Activated CD4-positive, alpha-beta T cell treated with anti-CD3 and anti-CD28 coated beads, Interleukin-2, amount 10 ng/mL, durations not matched to agents 7 days and 5 days (primary cell): ENCODE results near the gene C3orf62. TPM values are rescaled to one million over a fixed set of nuclear protein-coding genes. Genes with fewer than 3 reads are reported as not detected.
"Not testable (repeated sequence)": the region's sequence is repeated elsewhere in the genome, so short reads cannot be mapped to it uniquely, and the experiment has no call there.

Experiments
- CTCF ChIA-PET: fragments of 350-600 bp; sonication (Branson Sonifier 250); formaldehyde crosslinking; loops from one replicate; lab custom pipeline; 2021; ENCODE audit warnings: antibody characterized with exemption; lab: Charles Lee
- POLR2A ChIA-PET: fragments of 350-600 bp; sonication (Branson Sonifier 250); formaldehyde crosslinking; loops from one replicate; lab custom pipeline; 2021; ENCODE audit warnings: antibody characterized with exemption; lab: Charles Lee
- DNase-seq: peaks from one replicate; pipeline ENCODE4 v3.0.0-alpha.2; 2020
- H3K27ac Mint-ChIP-seq: one replicate; pipeline ENCODE4 v1.8.0; 2021; ENCODE audit warnings: mild to moderate bottlenecking, moderate library complexity, mixed read lengths
- H3K27me3 Mint-ChIP-seq: one replicate; pipeline ENCODE4 v1.8.0; 2021; ENCODE audit warnings: mixed read lengths
- H3K36me3 Mint-ChIP-seq: one replicate; pipeline ENCODE4 v1.8.0; 2021; ENCODE audit warnings: low read depth, mixed read lengths
- H3K4me1 Mint-ChIP-seq: one replicate; pipeline ENCODE4 v1.8.0; 2021; ENCODE audit warnings: mixed read lengths
- H3K4me3 Mint-ChIP-seq: one replicate; pipeline ENCODE4 v1.8.0; 2021; ENCODE audit warnings: mild to moderate bottlenecking, moderate library complexity, mixed read lengths
- H3K9me3 Mint-ChIP-seq: one replicate; pipeline ENCODE4 v1.8.0; 2021; ENCODE audit warnings: mixed read lengths
- microRNA-seq: library from miRNA; unstranded; fragments of <30 nt; microRNA quantifications from one replicate; pipeline ENCODE4 v1.2.0, GENCODE V29; 2021; ENCODE audit warnings: borderline microRNAs expressed, borderline replicate concordance
- total RNA-seq, 2 experiments: library from RNA; stranded (reverse); gene quantifications; one replicate each; pipeline ENCODE4 v1.2.3, GENCODE V29; 2021

Gene C3orf62
- total RNA-seq, 2 experiments from 2014 or later = 12.2 to 13.5 TPM

DNA sequence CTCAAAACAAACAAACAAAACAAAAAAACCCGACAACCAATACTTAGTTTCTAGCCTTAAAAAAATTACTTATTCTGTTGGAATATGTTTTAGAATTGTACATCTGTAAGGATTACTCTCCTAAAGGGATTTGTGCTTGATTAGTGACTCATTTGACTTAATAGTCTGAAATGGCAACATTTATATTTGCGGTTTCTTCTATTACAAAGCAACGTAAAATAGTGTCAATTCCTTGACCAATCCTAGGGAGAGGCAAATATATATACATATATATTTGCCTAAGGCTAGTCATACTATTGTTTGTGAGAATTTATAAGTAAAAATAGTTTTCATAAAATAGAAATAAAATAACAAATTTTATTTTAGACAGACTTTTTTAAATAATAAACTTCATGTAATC lies 39.7 kb downstream of the C3orf62 start:
- CTCF ChIA-PET = no interaction called here
- peaks cover 27% of the 10 kb centered on the region for H3K9me3 Mint-ChIP-seq
- H3K27me3 Mint-ChIP-seq = no peaks in the 10 kb centered on the region
- DNase-seq = no peak
- no peak overlapping the region for H3K4me3 Mint-ChIP-seq
- H3K36me3 Mint-ChIP-seq = peaks cover 1% of the 10 kb centered on the region
- peaks cover 6% of the 10 kb centered on the region for H3K4me1 Mint-ChIP-seq
- POLR2A ChIA-PET = no interaction called here
- no peak overlapping the region for H3K27ac Mint-ChIP-seq

DNA sequence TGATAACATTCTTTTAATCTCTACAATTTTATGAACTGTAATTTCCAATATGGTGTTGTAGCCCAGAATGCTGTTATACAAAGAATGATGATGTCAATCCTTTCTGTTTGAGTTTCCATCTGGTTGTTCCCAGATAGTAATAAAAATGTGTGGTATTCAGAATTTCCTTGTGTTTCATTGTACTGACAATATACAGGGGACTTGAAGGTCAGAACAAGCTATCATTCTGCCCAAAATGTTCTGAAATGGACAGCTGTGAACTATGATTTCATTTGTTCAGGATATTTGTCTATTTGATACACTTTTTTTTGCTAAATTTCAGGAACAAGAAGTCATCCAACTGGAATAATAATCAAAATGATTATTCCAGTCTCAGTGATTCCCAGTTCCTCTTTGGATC lies 40.8 kb downstream of the C3orf62 start:
- Mint-ChIP-seq H3K9me3 (peaks cover 32% of the 10 kb centered on the region), H3K36me3 (peaks cover 1% of the 10 kb centered on the region), H3K27ac (no peak overlapping the region), H3K27me3 (no peaks in the 10 kb centered on the region), H3K4me1 (peaks cover 6% of the 10 kb centered on the region), H3K4me3 (no peak overlapping the region)
- DNase-seq = no peak
- POLR2A ChIA-PET = interaction anchor here (0.6 kb wide), 1 partner anchor 174 kb away, joined by 3 read pairs; no protein-coding TSS in a partner anchor
- CTCF ChIA-PET = no interaction called here

DNA sequence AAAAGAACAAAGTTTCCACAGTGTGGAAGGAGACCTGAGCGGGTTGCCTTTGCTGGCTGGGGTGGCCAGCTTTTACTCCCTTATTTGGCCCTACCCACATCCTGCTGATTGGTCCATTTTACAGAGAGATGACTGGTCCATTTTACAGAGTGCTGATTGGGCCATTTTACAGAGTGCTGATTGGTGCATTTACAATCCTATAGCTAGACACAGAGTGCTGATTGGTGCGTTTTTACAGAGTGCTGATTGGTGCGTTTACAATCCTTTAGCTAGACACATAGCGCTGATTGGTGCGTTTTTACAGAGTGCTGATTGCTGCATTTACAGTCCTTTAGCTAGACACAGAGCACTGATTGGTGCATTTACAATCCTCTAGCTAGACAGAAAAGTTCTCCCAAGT lies 48.2 kb downstream of the C3orf62 start:
- CTCF ChIA-PET, H3K4me3 Mint-ChIP-seq, DNase-seq, POLR2A ChIA-PET, H3K36me3 Mint-ChIP-seq, H3K27ac Mint-ChIP-seq, H3K4me1 Mint-ChIP-seq, H3K27me3 Mint-ChIP-seq: not testable (repeated sequence)
- peaks cover 47% of the 10 kb centered on the region for H3K9me3 Mint-ChIP-seq

DNA sequence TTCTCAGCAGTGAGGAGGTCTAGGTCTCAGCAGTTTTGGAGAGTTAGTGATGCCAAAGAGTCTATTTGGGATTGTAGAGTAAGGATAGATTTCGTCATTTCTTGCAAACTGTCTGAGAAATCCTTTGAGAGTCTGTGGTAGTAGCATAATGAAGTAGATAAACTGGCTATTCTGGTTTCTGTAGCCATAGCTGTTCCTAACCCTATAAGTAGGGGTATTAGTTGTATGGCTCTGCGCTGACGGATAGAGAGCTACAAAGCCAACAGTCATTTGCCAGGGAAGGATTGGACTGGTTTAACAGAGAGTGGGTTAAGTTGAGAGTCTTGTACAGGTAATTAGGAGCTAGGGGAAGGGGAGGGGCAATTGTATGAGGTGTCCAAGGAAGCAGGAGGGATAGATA lies 55.0 kb downstream of the C3orf62 start:
- no peaks in the 10 kb centered on the region for H3K4me1 Mint-ChIP-seq
- H3K27ac Mint-ChIP-seq = no peak overlapping the region
- no peaks in the 10 kb centered on the region for H3K27me3 Mint-ChIP-seq

DNA sequence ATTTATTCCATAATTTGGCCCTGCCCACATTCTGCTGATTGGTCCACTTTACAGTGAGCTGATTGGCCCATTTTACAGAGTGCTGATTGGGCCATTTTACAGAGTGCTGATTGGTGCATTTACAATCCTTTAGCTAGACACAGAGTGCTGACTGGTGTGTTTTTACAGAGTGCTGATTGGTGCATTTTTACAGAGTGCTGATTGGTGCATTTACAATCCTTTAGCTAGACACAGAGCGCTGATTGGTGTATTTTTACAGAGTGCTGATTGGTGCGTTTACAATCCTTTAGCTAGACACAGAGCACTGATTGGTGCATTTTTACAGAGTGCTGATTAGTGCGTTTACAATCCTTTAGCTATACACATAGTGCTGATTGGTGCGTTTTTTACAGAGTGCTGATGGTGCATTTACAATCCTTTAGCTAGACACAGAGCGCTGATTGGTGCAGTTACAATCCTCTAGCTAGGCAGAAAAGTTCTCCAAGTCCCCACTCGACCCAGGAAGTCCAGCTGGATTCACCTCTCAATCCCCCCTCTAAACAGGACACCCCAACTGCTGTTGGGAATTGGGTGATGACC lies 56.0 kb downstream of the C3orf62 start:
- H3K4me3 Mint-ChIP-seq, DNase-seq, H3K4me1 Mint-ChIP-seq, H3K27me3 Mint-ChIP-seq, H3K27ac Mint-ChIP-seq, H3K36me3 Mint-ChIP-seq, POLR2A ChIA-PET: not testable (repeated sequence)
- peaks cover 12% of the 10 kb centered on the region for H3K9me3 Mint-ChIP-seq
- CTCF ChIA-PET = interaction anchor here (0.6 to 1.7 kb wide), 2 partner anchors 12 to 73 kb away, joined by 3 read pairs; no protein-coding TSS in a partner anchor

More for the DNA sequence above, 55.0 kb downstream of the C3orf62 start:
- H3K4me3 Mint-ChIP-seq = no peak overlapping the region
- CTCF ChIA-PET = interaction anchor here (0.6 kb wide), 2 partner anchors 16 to 179 kb away, joined by 3 to 4 read pairs; no protein-coding TSS in a partner anchor
- peaks cover 15% of the 10 kb centered on the region for H3K9me3 Mint-ChIP-seq
- POLR2A ChIA-PET = no interaction called here
- H3K36me3 Mint-ChIP-seq = no peaks in the 10 kb centered on the region
- DNase-seq = no peak

DNA sequence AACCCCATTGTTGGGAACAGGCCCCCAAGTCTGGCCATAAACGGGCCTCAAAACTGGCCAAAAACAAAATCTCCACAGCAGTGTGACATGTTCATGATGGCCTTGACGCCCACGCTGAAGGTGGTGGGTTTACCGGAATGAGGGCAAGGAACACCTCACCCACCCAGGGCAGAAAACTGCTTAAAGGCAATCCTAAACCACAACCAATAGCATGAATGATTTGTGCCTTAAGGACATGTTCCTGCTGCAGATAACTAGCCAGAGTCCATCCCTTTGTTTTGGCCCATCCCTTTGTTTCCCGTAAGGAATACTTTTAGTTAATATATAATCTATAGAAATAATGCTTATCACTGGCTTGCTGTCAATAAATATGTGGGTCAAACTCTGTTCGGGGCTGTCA lies 57.9 kb downstream of the C3orf62 start:
- Mint-ChIP-seq H3K36me3 (no peaks in the 10 kb centered on the region), H3K9me3 (peaks cover 18% of the 10 kb centered on the region), H3K27me3 (peaks cover 5% of the 10 kb centered on the region), H3K4me3 (no peak overlapping the region), H3K27ac (no peak overlapping the region), H3K4me1 (no peaks in the 10 kb centered on the region)
- no peak for DNase-seq
- CTCF ChIA-PET = no interaction called here
- POLR2A ChIA-PET = no interaction called here

Small RNA genes within 50 kb of the gene (microRNA-seq; reads per million reads assigned to microRNA genes)
- gene MIR4271 = not detected

Other genes starting within 250 kb of the C3orf62 start
- 100 to 1,000 TPM; 152 to 159 TPM for gene IMPDH2, start 247.8 kb downstream of the C3orf62 start, total RNA-seq
- 100 to 1,000 TPM; 140 to 164 TPM for gene QRICH1, start 183.2 kb downstream of the C3orf62 start, total RNA-seq
- 100 to 1,000 TPM; 246 to 326 TPM for gene QARS1, start 172.5 kb downstream of the C3orf62 start, total RNA-seq
- 10 to 100 TPM; 63.5 to 72.6 TPM for gene USP19, start 156.4 kb downstream of the C3orf62 start, total RNA-seq
- not detected for gene LAMB2, start 144.2 kb downstream of the C3orf62 start, total RNA-seq
- 10 to 100 TPM; 21.7 to 22.2 TPM for gene CCDC71, start 110.9 kb downstream of the C3orf62 start, total RNA-seq
- gene KLHDC8B, start 105.6 kb downstream of the C3orf62 start, total RNA-seq = 1 to 10 TPM; 1.5 to 1.7 TPM
- 10 to 100 TPM; 87.1 to 88.4 TPM for gene USP4, start 62.8 kb upstream of the C3orf62 start, total RNA-seq
- gene GPX1, start 81.1 kb upstream of the C3orf62 start, total RNA-seq = 100 to 1,000 TPM in 1 of 2 experiments, 10 to 100 TPM in 1; 89.7 to 110 TPM
- 100 to 1,000 TPM; 467 to 520 TPM for gene RHOA, start 134.7 kb upstream of the C3orf62 start, total RNA-seq
- 10 to 100 TPM; 23.3 to 24.8 TPM for gene TCTA, start 135.2 kb upstream of the C3orf62 start, total RNA-seq
- 1 to 10 TPM; 6.2 to 6.3 TPM for gene AMT, start 145.2 kb upstream of the C3orf62 start, total RNA-seq
- 10 to 100 TPM; 24.9 to 30.3 TPM for gene NICN1, start 152.1 kb upstream of the C3orf62 start, total RNA-seq
- gene DAG1, start 193.0 kb upstream of the C3orf62 start, total RNA-seq = 10 to 100 TPM; 15.4 to 18.1 TPM